T-helper 22 cell (primary cell): Measurements from ENCODE around the gene TAF11L6.
"Not testable (repeated sequence)": the region's sequence is repeated elsewhere in the genome, so short reads cannot be mapped to it uniquely, and the experiment has no call there.

ENCODE experiments used
- DNase-seq: peaks from one replicate; pipeline ENCODE4 v3.0.0-alpha.2; 2020; ENCODE audit warnings: low read depth

Gene TAF11L6

GRCh38 chr5:17528369-17528768 is at the start of gene TAF11L6:
Gene TAF11L6, plus strand, starts transcription at chr5:17528669.
- not testable (repeated sequence) for DNase-seq

- DNase-seq = no peak
Observed at GRCh38 chr5:17481378-17481777, 47.1 kb upstream of the TAF11L6 start.

GRCh38 chr5:17482790-17483189 is 45.7 kb upstream of the TAF11L6 start:
- no peak for DNase-seq

- not testable (repeated sequence) for DNase-seq
Observed at GRCh38 chr5:17486464-17487173, 41.9 kb upstream of the TAF11L6 start.

- no peak for DNase-seq
Observed at GRCh38 chr5:17487174-17487512, 41.3 kb upstream of the TAF11L6 start.

GRCh38 chr5:17491257-17491656 is 37.2 kb upstream of the TAF11L6 start:
- DNase-seq = not testable (repeated sequence)

GRCh38 chr5:17492770-17493169 is 35.7 kb upstream of the TAF11L6 start:
- no peak for DNase-seq

- no peak for DNase-seq
Observed at GRCh38 chr5:17497446-17497845, 31.0 kb upstream of the TAF11L6 start.

GRCh38 chr5:17497931-17498330 is 30.5 kb upstream of the TAF11L6 start, which contains the start of gene TAF11L2:
Gene TAF11L2, plus strand, starts transcription at chr5:17498231.
- not testable (repeated sequence) for DNase-seq

GRCh38 chr5:17511775-17512325 is 16.6 kb upstream of the TAF11L6 start:
- DNase-seq = no peak

GRCh38 chr5:17517526-17517925 is 10.9 kb upstream of the TAF11L6 start:
- DNase-seq = not testable (repeated sequence)

- not testable (repeated sequence) for DNase-seq
Observed at GRCh38 chr5:17518067-17518466, 10.4 kb upstream of the TAF11L6 start, which contains the start of gene TAF11L3. Gene TAF11L3, plus strand, starts transcription at chr5:17518367.

GRCh38 chr5:17519508-17519907 is 9.0 kb upstream of the TAF11L6 start:
- DNase-seq = not testable (repeated sequence)

- DNase-seq = not testable (repeated sequence)
Observed at GRCh38 chr5:17521501-17521900, 7.0 kb upstream of the TAF11L6 start, which contains the start of gene TAF11L4. Gene TAF11L4, plus strand, starts transcription at chr5:17521801.

GRCh38 chr5:17524935-17525334 is 3.5 kb upstream of the TAF11L6 start, which contains the start of gene TAF11L5:
Gene TAF11L5, plus strand, starts transcription at chr5:17525235.
- DNase-seq = not testable (repeated sequence)

GRCh38 chr5:17526504-17526903 is 2.0 kb upstream of the TAF11L6 start:
- not testable (repeated sequence) for DNase-seq
